K562 (cell line): ENCODE measurements around the gene PSMB7. TPM values are rescaled to one million over a fixed set of nuclear protein-coding genes. Genes with fewer than 3 reads are reported as not detected.

ENCODE experiments used
- ATAC-seq: fragments of 200-7000 bp; cut with Tn5 transposase; 3 replicates; pipeline ENCODE4 v1.9.1; 2020; ENCODE audit warnings: moderate library complexity
- BruUV-seq: library from RNA; stranded (reverse); fragments of 400-500 nt; replicated peaks from 2 replicates; lab custom pipeline; 2021; lab: Mats Ljungman, UMichigan
- CTCF ChIA-PET: fragments of 300-600 bp; formaldehyde crosslinking; extraction: SDS; loops from one replicate; lab custom pipeline; 2021; ENCODE audit warnings: low intra/inter-chr PET ratio; lab: Yijun Ruan, JAX
- POLR2A ChIA-PET: fragments of 300-600, 350-650 bp; sonication (Branson Sonifier 250); formaldehyde crosslinking; extraction: SDS; loops from one replicate; lab custom pipeline; 2021; ENCODE audit warnings: antibody characterized with exemption, inconsistent platforms; lab: Yijun Ruan, JAX
- DNase-seq, 4 experiments: peaks; one replicate each; pipeline versions ENCODE4 v3.0.0 to v3.0.0-alpha.2; 2011 to 2018; ENCODE audit warnings: low spot score in 3 of 4, mixed read lengths in 3 of 4; ENCODE audit errors: extremely low read depth in 1 of 4
- FAIRE-seq: peaks from 2 replicates; lab custom pipeline; 2011; peaks lifted over from hg19 to GRCh38; lab: Jason Lieb, UNC
- H2AFZ ChIP-seq: 2 replicates; pipeline ENCODE4 v1.6.0; 2011; ENCODE audit warnings: low read depth, low read length, control low read depth, inconsistent platforms
- H3K27ac ChIP-seq: fragments of 200-600 bp; 3 replicates; pipeline ENCODE4 v1.8.0; 2011; ENCODE audit warnings: low read depth, mild to moderate bottlenecking, control low read depth, inconsistent platforms, low read length, moderate library complexity, mixed read lengths; ENCODE audit errors: extremely low read depth
- H3K27me3 ChIP-seq, 2 experiments: fragments of 300-600 bp in 1 of 2; 2 replicates in 1 of 2; 3 replicates in 1 of 2; pipeline versions ENCODE4 v1.6.0 to v1.8.0; 2011; ENCODE audit warnings: inconsistent platforms in 2 of 2, low read length in 2 of 2, mild to moderate bottlenecking in 1 of 2, mixed read lengths in 1 of 2, moderate library complexity in 1 of 2; ENCODE audit not compliant: control insufficient read depth in 2 of 2, insufficient read depth in 2 of 2
- H3K36me3 ChIP-seq: fragments of 300-600 bp; 3 replicates; pipeline ENCODE4 v1.8.0; 2011; ENCODE audit warnings: mild to moderate bottlenecking, low read length, inconsistent platforms; ENCODE audit not compliant: control insufficient read depth, insufficient read depth
- H3K4me1 ChIP-seq, 2 experiments: fragments of 200-600 bp in 1 of 2; replicated peaks in 1 of 2; 2 replicates in 1 of 2; 3 replicates in 1 of 2; pipeline versions ENCODE4 v1.5.1 to v1.8.0; 2011; ENCODE audit warnings: inconsistent platforms in 2 of 2, low read length in 2 of 2, mild to moderate bottlenecking in 1 of 2, mixed read lengths in 1 of 2, moderate library complexity in 1 of 2; ENCODE audit not compliant: control insufficient read depth in 2 of 2, insufficient read depth in 2 of 2
- H3K4me2 ChIP-seq: 2 replicates; pipeline ENCODE4 v1.6.1; 2011; ENCODE audit warnings: low read length, control low read depth, inconsistent platforms, mixed read lengths; ENCODE audit not compliant: insufficient read depth
- H3K4me3 ChIP-seq: fragments of 200-600 bp; sonication (generic), shearing (Covaris generic); 2 replicates; pipeline ENCODE4 v1.5.1; 2016; ENCODE audit warnings: control low read depth, inconsistent platforms
- H3K79me2 ChIP-seq: fragments of 200-600 bp; 3 replicates; pipeline ENCODE4 v1.8.0; 2011; ENCODE audit warnings: low read length, inconsistent platforms; ENCODE audit not compliant: control insufficient read depth, insufficient read depth
- H3K9ac ChIP-seq, 2 experiments: 2 replicates each; pipeline versions ENCODE4 v1.6.0 to v1.6.1; 2011; ENCODE audit warnings: low read depth in 2 of 2, low read length in 2 of 2, control low read depth in 1 of 2, inconsistent platforms in 1 of 2, mild to moderate bottlenecking in 1 of 2, mixed read lengths in 1 of 2; ENCODE audit not compliant: insufficient read depth in 1 of 2
- H3K9me1 ChIP-seq: one replicate; pipeline ENCODE4 v1.6.0; 2011; ENCODE audit warnings: inconsistent platforms, mild to moderate bottlenecking, low read length, moderate library complexity; ENCODE audit not compliant: control insufficient read depth, insufficient read depth
- H3K9me3 ChIP-seq: replicated peaks from 2 replicates; pipeline ENCODE4 v1.5.1; 2011; ENCODE audit warnings: low read depth, low read length, inconsistent platforms; ENCODE audit not compliant: control insufficient read depth, insufficient read depth
- H4K20me1 ChIP-seq: replicated peaks from 2 replicates; pipeline ENCODE4 v1.6.1; 2011; ENCODE audit warnings: low read length, inconsistent platforms, mixed read lengths; ENCODE audit not compliant: control insufficient read depth, insufficient read depth
- HDAC8 ChIP-seq: fragments of 450-650 bp; IDR thresholded peaks from 2 replicates; pipeline ENCODE4 v1.6.1; 2016; ENCODE audit warnings: mild to moderate bottlenecking, missing genetic modification characterization, moderate library complexity, missing compliant biosample characterization
- SREBF1 ChIP-seq: fragments of 150-350 bp; IDR thresholded peaks from 2 replicates; pipeline ENCODE4 v1.6.1; 2014; ENCODE audit warnings: antibody characterized with exemption, low read depth, low read length, borderline replicate concordance
- THRAP3 ChIP-seq: fragments of 450-650 bp; IDR thresholded peaks from 2 replicates; pipeline ENCODE4 v1.6.1; 2016; ENCODE audit warnings: mild to moderate bottlenecking, inconsistent platforms, borderline replicate concordance
- WGBS: fragments of 100-300 bp; shearing (Covaris generic); methylation state at CpG from one replicate; pipeline ENCODE4 v1.1.6; 2016; ENCODE audit warnings: low coverage, mixed read lengths; ENCODE audit not compliant: insufficient coverage; ENCODE audit errors: missing lambda C conversion rate; 5-methylcytosine and 5-hydroxymethylcytosine counted together
- in situ Hi-C: fragments of 300-500 bp; cut with MboI; formaldehyde crosslinking; loops from 4 replicates; pipeline ENCODE4 v1.15.0; 2018; ENCODE audit warnings: inconsistent platforms, mixed read lengths
- intact Hi-C: fragments of 100-400 bp; cut with micrococcal nuclease; formaldehyde crosslinking; loops from 2 replicates; pipeline ENCODE4 v1.14.2; 2022
- polyA plus RNA-seq, 8 experiments: library from polyadenylated mRNA; depleted of rRNA in 4 of 8; stranded (reverse) in 5 of 8; unstranded in 3 of 8; fragments of >200 nt; fragmentation: Nextera tagmentation in 2 of 8; fragmentation: Illumina TruSeq in 1 of 8; extraction: Ambion mirVana in 2 of 8; extraction: Trizol in 1 of 8; gene quantifications; 2 replicates each; pipeline versions ENCODE4 v1.2.1 to v1.2.3, GENCODE V29; 2011 to 2014; ENCODE audit warnings: inconsistent platforms in 1 of 8, missing spikeins in 1 of 8
- total RNA-seq, 7 experiments: library from RNA; depleted of rRNA in 6 of 7; stranded (reverse); fragments of >200 nt in 6 of 7; fragmentation: Illumina TruSeq in 2 of 7; extraction: Trizol in 2 of 7; gene quantifications; 2 replicates each; pipeline versions ENCODE4 v1.2.1 to v1.2.3, GENCODE V29; 2011 to 2021; ENCODE audit warnings: low replicate concordance in 1 of 7
- TF ChIP-seq, protein P1 (sequence below): fragments of 450-650 bp; IDR thresholded peaks from 2 replicates; pipeline ENCODE4 v1.6.1; 2018; ENCODE audit warnings: mild to moderate bottlenecking, low read depth; ENCODE audit not compliant: partially characterized antibody
- TF ChIP-seq, protein P2 (sequence below): fragments of 450-650 bp; IDR thresholded peaks from 2 replicates; pipeline ENCODE4 v1.6.1; 2017; ENCODE audit warnings: antibody characterized with exemption

The PSMB7 gene
- total and polyA plus RNA-seq, 9 of the 15 experiments (the other 6 are each of a cell fraction or from before 2014, with no cell fraction given) = 321 to 978 (median 407) TPM

DNA sequence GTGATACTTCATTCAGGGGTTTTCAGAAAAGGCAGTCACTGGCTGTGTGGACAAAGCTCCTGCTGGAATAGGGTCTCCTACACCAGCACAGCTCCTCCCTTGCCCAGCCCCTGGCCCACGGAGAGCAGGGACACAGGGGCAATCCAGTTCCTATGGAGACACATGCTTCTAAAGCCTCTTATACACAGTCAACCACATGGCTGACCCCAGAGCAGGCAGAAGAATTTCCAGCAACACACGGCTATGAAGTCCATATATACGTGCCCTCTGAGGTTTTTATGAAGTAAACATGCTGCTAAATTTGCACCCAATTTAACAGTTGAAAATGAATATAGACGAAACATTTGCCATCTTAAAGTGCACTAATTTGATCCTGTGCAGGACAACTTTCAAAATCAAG, 19.4 kb downstream of the PSMB7 start:
- Histone ChIP-seq H3K9me3 (no peaks in the 10 kb centered on the region), H3K36me3 (peaks cover 84% of the 10 kb centered on the region), H3K9ac (peak overlapping the region in 1 of 2 experiments; percentile 53; a peak in 1 of 4 replicates), H4K20me1 (peaks cover 44% of the 10 kb centered on the region; the same call in 1 of the 2 replicates), H3K27me3 (no peaks in the 10 kb centered on the region), H3K4me2 (no peak overlapping the region), H3K79me2 (peaks cover 96% of the 10 kb centered on the region), H3K4me1 (peaks cover 18 to 32% of the 10 kb centered on the region in 2 experiments; a peak in 4 of 5 replicates), H2AFZ (no peak overlapping the region), H3K4me3 (no peak overlapping the region), H3K27ac (no peak overlapping the region), H3K9me1 (no peaks in the 10 kb centered on the region)
- no peak for ATAC-seq
- in situ Hi-C loops = no loop called here
- DNase-seq = no peak
- FAIRE-seq = no peak
- ChIA-PET POLR2A (interaction anchor here (0.7 to 1.8 kb wide), 4 partner anchors 11 to 647 kb away, joined by 3 to 5 read pairs (median 4); no protein-coding TSS in a partner anchor), CTCF (no interaction called here)
- intact Hi-C loops = no loop called here
- BruUV-seq = no TSS peak
- TF ChIP-seq, protein P1, sequence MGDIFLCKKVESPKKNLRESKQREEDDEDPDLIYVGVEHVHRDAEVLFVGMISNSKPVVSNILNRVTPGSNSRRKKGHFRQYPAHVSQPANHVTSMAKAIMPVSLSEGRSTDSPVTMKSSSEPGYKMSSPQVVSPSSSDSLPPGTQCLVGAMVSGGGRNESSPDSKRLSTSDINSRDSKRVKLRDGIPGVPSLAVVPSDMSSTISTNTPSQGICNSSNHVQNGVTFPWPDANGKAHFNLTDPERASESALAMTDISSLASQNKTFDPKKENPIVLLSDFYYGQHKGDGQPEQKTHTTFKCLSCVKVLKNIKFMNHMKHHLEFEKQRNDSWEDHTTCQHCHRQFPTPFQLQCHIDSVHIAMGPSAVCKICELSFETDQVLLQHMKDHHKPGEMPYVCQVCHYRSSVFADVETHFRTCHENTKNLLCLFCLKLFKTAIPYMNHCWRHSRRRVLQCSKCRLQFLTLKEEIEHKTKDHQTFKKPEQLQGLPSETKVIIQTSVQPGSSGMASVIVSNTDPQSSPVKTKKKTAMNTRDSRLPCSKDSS = no peak
- TF ChIP-seq, protein P2, sequence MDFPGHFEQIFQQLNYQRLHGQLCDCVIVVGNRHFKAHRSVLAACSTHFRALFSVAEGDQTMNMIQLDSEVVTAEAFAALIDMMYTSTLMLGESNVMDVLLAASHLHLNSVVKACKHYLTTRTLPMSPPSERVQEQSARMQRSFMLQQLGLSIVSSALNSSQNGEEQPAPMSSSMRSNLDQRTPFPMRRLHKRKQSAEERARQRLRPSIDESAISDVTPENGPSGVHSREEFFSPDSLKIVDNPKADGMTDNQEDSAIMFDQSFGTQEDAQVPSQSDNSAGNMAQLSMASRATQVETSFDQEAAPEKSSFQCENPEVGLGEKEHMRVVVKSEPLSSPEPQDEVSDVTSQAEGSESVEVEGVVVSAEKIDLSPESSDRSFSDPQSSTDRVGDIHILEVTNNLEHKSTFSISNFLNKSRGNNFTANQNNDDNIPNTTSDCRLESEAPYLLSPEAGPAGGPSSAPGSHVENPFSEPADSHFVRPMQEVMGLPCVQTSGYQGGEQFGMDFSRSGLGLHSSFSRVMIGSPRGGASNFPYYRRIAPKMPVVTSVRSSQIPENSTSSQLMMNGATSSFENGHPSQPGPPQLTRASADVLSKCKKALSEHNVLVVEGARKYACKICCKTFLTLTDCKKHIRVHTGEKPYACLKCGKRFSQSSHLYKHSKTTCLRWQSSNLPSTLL = no peak
- TF ChIP-seq SREBF1 = no peak
- TF ChIP-seq HDAC8 = no peak
- no peak for TF ChIP-seq THRAP3
- TF ChIP-seq, all 486 proteins: peak for 0
- WGBS = 76% methylated on average over 4 of the region's 4 CpGs
